Lower leg skin (tissue), 4 donors: Measurements from ENCODE around the gene HDAC5. TPM values are rescaled to one million over a fixed set of nuclear protein-coding genes. Genes with fewer than 3 reads are reported as not detected.
A peak's percentile ranks its signal among the peaks of the same experiment; 100 is the strongest.
"Not testable (repeated sequence)": the region's sequence is repeated elsewhere in the genome, so short reads cannot be mapped to it uniquely, and the experiment has no call there.

Experiments used
- DNase-seq, 2 donors: peaks; one replicate each; pipeline ENCODE4 v3.0.0-alpha.2; 2019; ENCODE audit warnings: low spot score in 2 of 2
- H3K4me3 ChIP-seq: fragments of 200-600 bp; sonication (generic); 2 replicates; pipeline ENCODE4 v1.5.1; 2017; ENCODE audit warnings: mild to moderate bottlenecking, low read depth; ENCODE audit not compliant: poor library complexity, severe bottlenecking
- POLR2A ChIP-seq, 2 donors: fragments of 450-650 bp; IDR thresholded peaks; one replicate each; pipeline ENCODE4 v1.6.1; 2016 to 2017; ENCODE audit warnings: antibody characterized with exemption in 2 of 2, mild to moderate bottlenecking in 1 of 2, moderate library complexity in 1 of 2
- WGBS, 2 donors: methylation state at CpG; one replicate each; pipeline ENCODE4 v1.1.5; 2018; 5-methylcytosine and 5-hydroxymethylcytosine counted together
- intact Hi-C: fragments of 100-400 bp; cut with DNase I; formaldehyde crosslinking; loops from one replicate; pipeline ENCODE4 v1.15.0; 2023; ENCODE audit warnings: low total_unique reads
- total RNA-seq, 4 donors: library from RNA; depleted of rRNA; stranded (reverse); fragments of >200 nt; gene quantifications; one replicate each; pipeline ENCODE4 v1.1.0, GENCODE V29; 2016
- TF ChIP-seq, protein P1 (sequence below), 3 donors: fragments of 450-650 bp; IDR thresholded peaks; one replicate each; pipeline ENCODE4 v1.5.1; 2016; ENCODE audit warnings: antibody characterized with exemption in 3 of 3, mild to moderate bottlenecking in 3 of 3, moderate library complexity in 2 of 3

The HDAC5 gene
- total RNA-seq, 4 donors from 2014 or later: 179 to 208 (median 190) TPM

DNA sequence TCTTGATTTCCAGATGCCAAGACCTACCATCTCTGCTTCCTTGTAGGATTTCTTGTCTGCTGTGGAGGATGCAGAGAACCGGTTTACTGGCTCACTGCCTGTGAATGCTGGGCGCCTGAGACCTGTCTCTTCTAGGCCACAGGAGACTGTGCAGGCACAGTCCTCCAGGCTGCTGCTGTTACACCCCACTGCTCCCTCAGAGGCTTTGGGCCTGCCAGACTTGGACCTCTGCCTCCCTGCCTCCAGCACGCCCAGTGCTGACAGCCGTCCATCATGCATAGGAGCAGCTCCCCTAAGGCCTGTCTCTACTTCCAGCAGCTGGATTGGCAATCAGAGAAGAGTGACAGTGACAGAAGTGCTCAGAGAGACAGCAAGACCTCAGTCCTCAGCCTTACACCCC, 24.4 kb upstream of the HDAC5 start:
- intact Hi-C loops: no loop called here
- no peak for DNase-seq
- no peak overlapping the region for H3K4me3 ChIP-seq
- TF ChIP-seq, protein P1, sequence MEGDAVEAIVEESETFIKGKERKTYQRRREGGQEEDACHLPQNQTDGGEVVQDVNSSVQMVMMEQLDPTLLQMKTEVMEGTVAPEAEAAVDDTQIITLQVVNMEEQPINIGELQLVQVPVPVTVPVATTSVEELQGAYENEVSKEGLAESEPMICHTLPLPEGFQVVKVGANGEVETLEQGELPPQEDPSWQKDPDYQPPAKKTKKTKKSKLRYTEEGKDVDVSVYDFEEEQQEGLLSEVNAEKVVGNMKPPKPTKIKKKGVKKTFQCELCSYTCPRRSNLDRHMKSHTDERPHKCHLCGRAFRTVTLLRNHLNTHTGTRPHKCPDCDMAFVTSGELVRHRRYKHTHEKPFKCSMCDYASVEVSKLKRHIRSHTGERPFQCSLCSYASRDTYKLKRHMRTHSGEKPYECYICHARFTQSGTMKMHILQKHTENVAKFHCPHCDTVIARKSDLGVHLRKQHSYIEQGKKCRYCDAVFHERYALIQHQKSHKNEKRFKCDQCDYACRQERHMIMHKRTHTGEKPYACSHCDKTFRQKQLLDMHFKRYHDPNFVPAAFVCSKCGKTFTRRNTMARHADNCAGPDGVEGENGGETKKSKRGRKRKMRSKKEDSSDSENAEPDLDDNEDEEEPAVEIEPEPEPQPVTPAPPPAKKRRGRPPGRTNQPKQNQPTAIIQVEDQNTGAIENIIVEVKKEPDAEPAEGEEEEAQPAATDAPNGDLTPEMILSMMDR (IDR thresholded peaks at IDR 0.05): no peak
- TF ChIP-seq POLR2A (IDR thresholded peaks at IDR 0.05): no peak
- WGBS, 2 donors: 75 to 80% methylated on average over 4 of the region's 4 CpGs

DNA sequence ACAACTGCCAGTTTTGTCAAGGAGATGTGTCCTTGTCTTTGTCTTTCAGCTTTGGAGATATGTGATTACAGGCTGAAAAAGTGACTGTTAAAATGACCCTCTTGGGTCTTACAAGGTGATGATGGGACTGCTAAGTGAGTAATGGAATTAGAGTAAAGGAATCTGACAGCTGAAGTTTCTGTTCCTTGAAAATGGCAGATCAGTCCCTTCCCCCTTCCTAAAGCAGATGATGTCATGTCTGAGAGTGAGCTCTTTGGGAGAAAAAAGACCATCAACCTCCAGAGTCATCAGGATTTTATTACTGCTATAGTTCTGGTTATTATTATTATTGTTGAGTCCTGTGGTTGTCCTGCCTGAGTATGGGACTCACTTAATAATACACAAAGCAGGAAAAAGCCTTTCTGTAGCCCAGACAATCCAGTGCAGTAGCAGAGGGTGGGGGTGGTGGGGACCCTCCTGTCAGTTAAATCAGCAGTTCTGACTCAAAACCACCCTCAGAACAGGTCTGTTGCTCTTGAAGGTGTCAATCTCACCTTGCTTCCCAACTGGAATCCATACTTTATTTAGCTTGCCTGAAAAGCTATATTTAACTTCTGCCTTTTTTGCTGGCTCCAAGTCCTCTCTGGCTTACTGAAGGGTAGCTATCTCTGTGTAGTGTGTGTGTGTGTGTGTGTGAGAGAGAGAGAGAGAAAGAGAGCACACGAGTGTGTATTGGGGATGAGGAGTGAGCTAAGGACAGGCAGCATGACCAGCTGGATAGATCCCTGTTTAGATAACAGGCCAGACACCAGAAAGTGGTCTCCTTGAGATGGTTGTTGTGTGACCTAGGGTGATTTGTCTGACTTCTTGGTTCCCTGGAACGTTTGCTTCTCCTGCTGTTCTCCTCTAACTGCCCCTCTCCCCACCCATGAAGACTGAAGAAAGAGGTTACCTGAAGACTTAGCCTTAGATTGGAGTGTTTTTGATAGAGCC, 23.2 kb upstream of the HDAC5 start:
- H3K4me3 ChIP-seq: no peak overlapping the region
- intact Hi-C loops: no loop called here
- 52 to 58% methylated on average over 2 of the region's 2 CpGs for WGBS, 2 donors
- TF ChIP-seq, protein P1 (IDR thresholded peaks at IDR 0.05): no peak
- no peak for TF ChIP-seq POLR2A (IDR thresholded peaks at IDR 0.05)
- DNase-seq: no peak

DNA sequence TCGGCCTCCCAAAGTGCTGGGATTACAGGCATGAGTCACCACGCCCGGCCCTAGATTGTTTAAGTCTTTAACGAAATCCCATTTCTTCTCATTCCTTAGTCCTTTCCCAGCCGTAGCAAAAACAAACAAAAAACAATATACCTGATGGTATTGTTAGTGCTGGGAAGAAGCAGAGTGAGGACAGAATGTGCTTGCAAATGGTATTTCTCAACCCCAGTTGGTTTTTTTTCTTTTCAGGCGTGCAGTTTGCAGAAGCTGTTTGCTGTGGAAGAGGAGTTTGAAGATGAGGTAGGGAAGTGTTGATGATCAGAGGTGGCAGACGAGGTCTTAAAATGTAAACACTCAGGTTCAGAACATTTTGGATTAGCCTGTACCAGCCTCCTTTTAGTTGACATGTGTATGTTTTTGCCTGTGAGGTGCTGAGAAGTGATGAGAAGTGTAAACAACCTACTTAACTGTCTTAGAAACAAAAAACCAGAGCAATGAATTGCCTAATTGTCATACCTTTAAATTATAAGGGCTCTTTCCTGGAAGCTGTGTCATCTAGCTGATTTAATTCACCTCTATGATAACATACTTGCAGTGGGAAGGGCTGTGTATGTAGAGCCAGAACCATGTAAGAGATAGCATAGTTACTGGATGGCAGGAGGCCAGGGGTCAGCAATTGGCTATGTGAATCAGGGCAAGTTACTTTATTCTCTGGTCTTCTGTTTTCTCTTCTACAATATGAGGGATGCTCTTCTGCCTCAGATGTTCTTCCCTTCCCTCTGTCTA, 21.7 kb upstream of the HDAC5 start:
- no peak for DNase-seq
- no peak overlapping the region for H3K4me3 ChIP-seq
- WGBS, 2 donors: 91 to 92% methylated on average over 7 of the region's 7 CpGs
- intact Hi-C loops: no loop called here
- no peak for TF ChIP-seq POLR2A (IDR thresholded peaks at IDR 0.05)
- TF ChIP-seq, protein P1 (IDR thresholded peaks at IDR 0.05): no peak

DNA sequence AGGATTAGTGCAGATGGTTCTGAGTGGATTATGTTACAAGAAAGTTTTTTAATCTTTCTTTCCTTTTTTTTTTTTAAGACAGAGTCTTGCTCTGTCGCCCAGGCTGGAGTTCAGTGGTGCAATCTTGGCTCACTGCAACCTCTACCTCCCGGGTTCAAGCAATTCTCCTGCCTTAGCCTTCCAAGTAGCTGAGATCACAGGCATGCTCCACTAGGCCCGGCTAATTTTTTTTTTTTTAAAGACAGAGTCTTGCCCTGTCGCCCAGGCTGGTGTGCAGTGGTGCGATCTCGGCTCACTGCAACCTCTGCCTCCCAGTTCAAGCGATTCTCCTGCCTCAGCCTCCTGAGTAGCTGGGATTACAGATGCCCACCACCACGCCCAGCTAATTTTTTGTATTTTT, 20.5 kb upstream of the HDAC5 start:
- DNase-seq, H3K4me3 ChIP-seq, intact Hi-C loops: not testable (repeated sequence)
- 91 to 92% methylated on average over 8 of the region's 8 CpGs for WGBS, 2 donors

DNA sequence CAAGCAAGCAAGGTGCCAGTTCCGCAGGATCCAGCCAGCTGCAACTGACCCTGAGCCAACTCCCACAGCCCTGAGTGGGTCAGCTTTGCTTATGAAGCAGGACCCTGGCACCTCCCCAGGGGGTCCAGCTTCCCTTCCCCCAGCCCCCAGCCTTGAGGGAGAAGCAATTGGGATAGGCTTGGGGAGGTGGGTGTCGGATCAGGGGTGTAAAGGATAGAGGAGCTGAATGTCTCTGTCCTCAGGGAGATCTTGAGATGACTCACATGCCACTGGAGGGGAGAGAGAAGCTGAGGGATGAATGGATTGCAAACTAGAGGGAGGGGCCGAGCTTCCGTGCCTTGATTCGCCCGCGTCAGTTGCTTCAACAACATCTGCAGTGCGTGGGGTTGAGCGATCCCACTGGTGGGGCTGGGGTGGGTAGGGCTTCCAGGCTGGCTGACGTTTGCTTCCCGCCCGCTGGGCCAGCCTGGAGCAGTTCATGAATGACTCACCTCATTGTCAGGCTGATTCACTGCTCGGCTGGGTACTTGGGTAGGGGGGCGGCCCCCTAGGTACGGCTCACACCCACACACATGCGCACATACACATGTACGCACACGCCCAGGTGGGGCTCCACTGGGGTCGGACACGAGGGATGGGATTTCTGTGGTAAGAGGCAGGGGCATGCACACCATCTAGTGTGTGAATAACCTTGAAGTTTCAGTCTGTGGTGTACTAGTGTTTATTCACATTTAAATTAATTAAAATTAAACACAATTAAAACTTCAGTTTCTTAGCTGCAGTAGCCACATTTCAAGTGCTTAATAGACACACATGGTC, 14.7 kb upstream of the HDAC5 start:
- TF ChIP-seq, protein P1 (IDR thresholded peaks at IDR 0.05): peak in 1 of 3 donors; percentile 11
- no peak for TF ChIP-seq POLR2A (IDR thresholded peaks at IDR 0.05)
- peak; percentile 89 to 97 for DNase-seq
- H3K4me3 ChIP-seq: no peak overlapping the region
- intact Hi-C loops: no loop called here
- 3 to 9% methylated on average over 17 to 20 of the region's 20 CpGs for WGBS, 2 donors
